Lung (tissue), 12 donors: Measurements from ENCODE around the gene CPZ. TPM values are rescaled to one million over a fixed set of nuclear protein-coding genes. Genes with fewer than 3 reads are reported as not detected.

Experiments
- ATAC-seq: fragments of 200-7000 bp; cut with Tn5 transposase; one replicate; pipeline ENCODE4 v1.9.1; 2020; ENCODE audit warnings: moderate number of reproducible peaks; ENCODE audit not compliant: insufficient read depth, low FRiP score
- DNase-seq, 3 donors: peaks; one replicate each; pipeline ENCODE4 v3.0.0-alpha.2; 2013 to 2017
- H3K27ac ChIP-seq, 2 donors: one replicate each; pipeline ENCODE4 v1.5.1; 2013; ENCODE audit warnings: mild to moderate bottlenecking in 2 of 2, moderate library complexity in 2 of 2, control low read depth in 1 of 2, inconsistent platforms in 1 of 2, low read depth in 1 of 2, low read length in 1 of 2
- H3K27me3 ChIP-seq, 3 donors: one replicate each; pipeline ENCODE4 v1.5.1; 2013; ENCODE audit warnings: low read length in 2 of 3; ENCODE audit not compliant: control insufficient read depth in 3 of 3, insufficient read depth in 3 of 3
- H3K36me3 ChIP-seq, 4 donors: one replicate each; pipeline ENCODE4 v1.5.1; 2013; ENCODE audit warnings: low read length in 4 of 4, mild to moderate bottlenecking in 1 of 4, moderate library complexity in 1 of 4; ENCODE audit not compliant: control insufficient read depth in 4 of 4, insufficient read depth in 4 of 4
- H3K4me1 ChIP-seq, 5 donors: one replicate each; pipeline ENCODE4 v1.5.1; 2013; ENCODE audit warnings: low read length in 5 of 5, mild to moderate bottlenecking in 2 of 5, moderate library complexity in 1 of 5; ENCODE audit not compliant: control insufficient read depth in 5 of 5, insufficient read depth in 5 of 5
- H3K4me3 ChIP-seq: one replicate; pipeline ENCODE4 v1.5.1; 2013; ENCODE audit warnings: mild to moderate bottlenecking, control low read depth, moderate library complexity
- H3K9ac ChIP-seq, 2 donors: one replicate each; pipeline ENCODE4 v1.5.1; 2013; ENCODE audit warnings: low read length in 2 of 2, control low read depth in 1 of 2; ENCODE audit not compliant: insufficient read depth in 1 of 2
- H3K9me3 ChIP-seq, 4 donors: one replicate each; pipeline ENCODE4 v1.5.1; 2013; ENCODE audit warnings: low read length in 3 of 4, mild to moderate bottlenecking in 1 of 4, moderate library complexity in 1 of 4; ENCODE audit not compliant: control insufficient read depth in 4 of 4, insufficient read depth in 3 of 4
- WGBS, 2 donors: extraction: QIAGEN DNeasy Blood & Tissue Kit; methylation state at CpG; one replicate each; pipeline ENCODE4 v1.1.7; 2013; 5-methylcytosine and 5-hydroxymethylcytosine counted together
- polyA plus RNA-seq, 2 donors: library from polyadenylated mRNA; stranded (reverse); fragments of 200-250 nt; gene quantifications; one replicate each; pipeline ENCODE4 v1.2.1, GENCODE V29; 2013
- total RNA-seq, 2 donors: library from RNA; depleted of rRNA in 1 of 2; stranded (reverse); fragments of >200 nt in 1 of 2; gene quantifications; one replicate each; pipeline ENCODE4 v1.2.1, GENCODE V29; 2014 to 2021
- TF ChIP-seq, protein P1 (sequence below): IDR thresholded peaks from 2 replicates; pipeline ENCODE4 v1.5.1; 2012; ENCODE audit warnings: mild to moderate bottlenecking; ENCODE audit errors: control extremely low read depth, extremely low read depth
- donor health status: control.
- donor health status: control.
- donor health status: Bipolar disorder and iron deficiency.
- donor health status: healthy.
- donor health status: DM: yes; HTN: yes; CAD: no.

The CPZ gene
- total and polyA plus RNA-seq, 4 donors, result 1.4 to 5.5 (median 2.7) TPM

DNA sequence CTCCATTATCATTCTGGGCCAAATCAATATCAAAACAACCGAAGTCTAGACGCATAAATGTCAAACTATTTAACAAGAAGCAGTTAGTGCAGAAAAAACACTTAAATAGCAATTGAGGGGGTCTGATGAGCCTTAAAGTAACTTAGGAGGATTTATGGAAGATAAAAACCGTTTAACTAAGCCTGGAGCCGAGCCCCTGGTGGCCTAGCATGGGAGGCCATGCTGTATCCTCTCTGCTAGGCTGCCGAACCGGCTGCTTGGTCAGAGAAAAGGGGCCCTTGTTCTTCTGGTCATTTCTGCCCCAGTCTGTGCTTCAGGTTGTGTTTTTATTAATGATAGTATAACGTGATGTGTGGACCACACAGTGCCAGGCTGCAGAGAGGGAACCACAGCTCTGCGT lies 72.4 kb downstream of the CPZ start:
- no peaks in the 10 kb centered on the region for H3K4me1 ChIP-seq
- TF ChIP-seq, protein P1, sequence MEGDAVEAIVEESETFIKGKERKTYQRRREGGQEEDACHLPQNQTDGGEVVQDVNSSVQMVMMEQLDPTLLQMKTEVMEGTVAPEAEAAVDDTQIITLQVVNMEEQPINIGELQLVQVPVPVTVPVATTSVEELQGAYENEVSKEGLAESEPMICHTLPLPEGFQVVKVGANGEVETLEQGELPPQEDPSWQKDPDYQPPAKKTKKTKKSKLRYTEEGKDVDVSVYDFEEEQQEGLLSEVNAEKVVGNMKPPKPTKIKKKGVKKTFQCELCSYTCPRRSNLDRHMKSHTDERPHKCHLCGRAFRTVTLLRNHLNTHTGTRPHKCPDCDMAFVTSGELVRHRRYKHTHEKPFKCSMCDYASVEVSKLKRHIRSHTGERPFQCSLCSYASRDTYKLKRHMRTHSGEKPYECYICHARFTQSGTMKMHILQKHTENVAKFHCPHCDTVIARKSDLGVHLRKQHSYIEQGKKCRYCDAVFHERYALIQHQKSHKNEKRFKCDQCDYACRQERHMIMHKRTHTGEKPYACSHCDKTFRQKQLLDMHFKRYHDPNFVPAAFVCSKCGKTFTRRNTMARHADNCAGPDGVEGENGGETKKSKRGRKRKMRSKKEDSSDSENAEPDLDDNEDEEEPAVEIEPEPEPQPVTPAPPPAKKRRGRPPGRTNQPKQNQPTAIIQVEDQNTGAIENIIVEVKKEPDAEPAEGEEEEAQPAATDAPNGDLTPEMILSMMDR, result no peak
- H3K4me3 ChIP-seq, result no peak overlapping the region
- DNase-seq, result no peak
- H3K9me3 ChIP-seq, result peaks cover 0 to 10% (median 0%) of the 10 kb centered on the region in 4 donors
- H3K27ac ChIP-seq, result no peak overlapping the region
- 56 to 72% methylated on average over 8 of the region's 8 CpGs for WGBS, 2 donors
- ATAC-seq, result no peak
- no peak overlapping the region for H3K9ac ChIP-seq
- no peaks in the 10 kb centered on the region for H3K36me3 ChIP-seq
- peaks cover 0 to 17% (median 0%) of the 10 kb centered on the region in 3 donors for H3K27me3 ChIP-seq

DNA sequence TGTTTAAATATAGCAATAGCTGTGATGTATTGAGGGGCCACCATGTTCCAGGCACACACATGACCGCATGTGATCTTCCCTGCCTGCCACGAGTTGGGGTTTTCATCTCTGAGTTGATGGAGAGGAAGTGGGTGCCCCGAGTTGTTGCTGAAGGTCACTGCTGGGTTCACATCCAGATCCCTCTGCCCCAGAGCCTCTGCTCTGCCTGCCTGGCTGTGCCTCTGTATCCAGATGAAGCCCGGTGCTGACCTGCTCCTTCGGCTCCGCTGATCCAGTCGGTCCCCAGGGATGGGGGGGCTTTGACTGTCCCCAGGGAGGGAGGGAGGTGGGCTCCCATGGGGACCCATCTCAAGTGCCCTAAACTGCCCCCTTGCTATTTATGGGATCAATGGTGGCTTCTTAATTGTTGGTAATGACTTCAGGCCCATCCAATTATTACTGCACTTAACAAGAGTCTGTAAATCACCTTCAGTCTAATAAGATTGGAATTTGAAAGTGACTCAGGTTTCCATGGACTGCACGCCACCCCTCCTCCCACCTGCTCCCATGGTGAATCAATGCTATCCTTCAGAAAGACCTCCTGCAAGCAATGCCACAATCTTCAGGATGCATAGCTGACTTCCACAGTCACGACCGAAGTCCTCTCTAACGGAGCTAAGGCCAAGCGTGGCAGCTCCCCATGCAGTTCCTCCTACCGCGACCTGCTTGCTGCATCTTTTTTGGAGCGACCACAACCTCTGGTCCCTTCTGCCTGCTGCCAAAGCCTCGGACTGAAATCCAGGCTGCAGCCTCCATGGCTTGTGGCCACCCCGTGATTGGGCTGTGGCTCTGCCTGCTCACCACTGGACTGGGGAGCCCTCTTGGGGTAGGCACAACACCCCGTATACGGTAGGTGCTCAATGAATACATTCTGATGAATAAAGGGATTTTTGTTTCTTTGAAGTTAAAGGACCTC lies 73.1 kb downstream of the CPZ start:
- no peak for DNase-seq
- WGBS, 2 donors, result 78 to 85% methylated on average over 19 of the region's 19 CpGs

DNA sequence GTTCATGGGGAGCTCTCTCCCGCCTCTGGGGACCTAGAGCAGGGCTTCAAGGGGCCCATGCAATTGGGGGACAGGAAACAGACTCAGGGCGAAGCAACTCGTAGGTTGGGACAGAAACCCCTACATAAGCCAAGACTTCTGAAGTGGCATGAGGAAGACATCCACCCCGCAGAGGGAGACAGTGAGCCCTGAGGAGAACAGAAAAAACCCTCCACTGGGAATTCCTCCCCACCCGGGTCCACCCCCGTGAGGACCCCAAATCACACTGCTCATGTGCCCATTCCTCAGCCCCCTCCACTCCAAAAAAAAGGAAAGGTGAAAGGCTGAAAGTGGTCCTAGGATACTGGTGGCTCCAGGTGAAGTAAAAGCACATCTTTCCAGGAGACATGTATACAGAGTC lies 74.0 kb downstream of the CPZ start:
- Histone ChIP-seq H3K27ac (no peak overlapping the region), H3K27me3 (peaks cover 0 to 15% (median 0%) of the 10 kb centered on the region in 3 donors), H3K9ac (no peak overlapping the region), H3K4me1 (no peaks in the 10 kb centered on the region), H3K4me3 (no peak overlapping the region), H3K36me3 (no peaks in the 10 kb centered on the region), H3K9me3 (peaks cover 0 to 11% (median 0%) of the 10 kb centered on the region in 4 donors)
- TF ChIP-seq, protein P1, result no peak
- ATAC-seq, result no peak
- no peak for DNase-seq
- 73 to 83% methylated on average over 6 of the region's 6 CpGs for WGBS, 2 donors

More for the DNA sequence above, 73.1 kb downstream of the CPZ start:
- TF ChIP-seq, protein P1, result no peak
- Histone ChIP-seq H3K27me3 (peaks cover 0 to 17% (median 0%) of the 10 kb centered on the region in 3 donors), H3K9ac (no peak overlapping the region), H3K4me3 (no peak overlapping the region), H3K27ac (no peak overlapping the region), H3K9me3 (peaks cover 0 to 10% (median 0%) of the 10 kb centered on the region in 4 donors), H3K36me3 (no peaks in the 10 kb centered on the region), H3K4me1 (no peaks in the 10 kb centered on the region)
- ATAC-seq, result no peak

Other genes with a start within 250 kb of the CPZ start
- gene ACOX3, start 152.0 kb upstream of the CPZ start, total RNA-seq, result 10 to 100 TPM; 26.9 to 32.2 TPM
- 10 to 100 TPM; 15.6 to 16.1 TPM for gene ACOX3, start 152.0 kb upstream of the CPZ start, polyA plus RNA-seq
- 10 to 100 TPM; 22.6 to 24.8 TPM for gene TRMT44, start 152.0 kb upstream of the CPZ start, total RNA-seq
- 1 to 10 TPM; 7.3 to 7.4 TPM for gene TRMT44, start 152.0 kb upstream of the CPZ start, polyA plus RNA-seq
- under 1 TPM in 1 of 2 donors, not detected in 1; 0.28 TPM for gene GPR78, start 12.4 kb upstream of the CPZ start, total RNA-seq
- under 1 TPM in 1 of 2 donors, not detected in 1; 0.05 TPM for gene GPR78, start 12.4 kb upstream of the CPZ start, polyA plus RNA-seq